MCF 10A (cell line): ENCODE data around the gene CMPK2. TPM values are rescaled to one million over a fixed set of nuclear protein-coding genes. Genes with fewer than 3 reads are reported as not detected.

Source experiments
- BruUV-seq: library from RNA; stranded (reverse); fragments of 400-500 nt; replicated peaks from 2 replicates; lab custom pipeline; 2021; lab: Mats Ljungman, UMichigan
- CTCF ChIA-PET: fragments of 300-600 bp; sonication (Branson Sonifier 250); formaldehyde crosslinking; extraction: SDS; loops from one replicate; lab custom pipeline; 2021; ENCODE audit warnings: antibody characterized with exemption, inconsistent platforms; lab: Yijun Ruan, JAX
- POLR2A ChIA-PET: fragments of 300-600, 350-650 bp; sonication (Branson Sonifier 250); formaldehyde crosslinking; extraction: SDS; loops from one replicate; lab custom pipeline; 2020; ENCODE audit warnings: antibody characterized with exemption, inconsistent platforms; lab: Yijun Ruan, JAX
- DNase-seq: peaks from one replicate; pipeline ENCODE4 v3.0.0-alpha.2; 2018; ENCODE audit not compliant: unreplicated experiment
- H3K27ac Mint-ChIP-seq: one replicate; pipeline ENCODE4 v1.8.0; 2022; ENCODE audit warnings: mild to moderate bottlenecking, low read depth, mixed read lengths; ENCODE audit not compliant: unreplicated experiment
- H3K27me3 Mint-ChIP-seq: one replicate; pipeline ENCODE4 v1.8.0; 2022; ENCODE audit warnings: mixed read lengths; ENCODE audit not compliant: insufficient read depth, unreplicated experiment
- H3K36me3 Mint-ChIP-seq: one replicate; pipeline ENCODE4 v1.8.0; 2022; ENCODE audit warnings: mild to moderate bottlenecking, moderate library complexity, mixed read lengths; ENCODE audit not compliant: insufficient read depth, unreplicated experiment
- H3K4me1 Mint-ChIP-seq: one replicate; pipeline ENCODE4 v1.8.0; 2022; ENCODE audit warnings: mixed read lengths; ENCODE audit not compliant: insufficient read depth, unreplicated experiment
- H3K4me3 Mint-ChIP-seq: one replicate; pipeline ENCODE4 v1.8.0; 2022; ENCODE audit warnings: mild to moderate bottlenecking, moderate library complexity, mixed read lengths; ENCODE audit not compliant: unreplicated experiment
- H3K9me3 Mint-ChIP-seq: one replicate; pipeline ENCODE4 v1.8.0; 2022; ENCODE audit warnings: mixed read lengths; ENCODE audit not compliant: unreplicated experiment
- CTCF ChIP-seq: fragments of 200-600 bp; IDR thresholded peaks from one replicate; pipeline ENCODE4 v1.8.0; 2022; ENCODE audit warnings: antibody characterized with exemption, mild to moderate bottlenecking; ENCODE audit not compliant: unreplicated experiment
- intact Hi-C: fragments of 100-400 bp; cut with micrococcal nuclease; formaldehyde crosslinking; loops from 2 replicates; pipeline ENCODE4 v1.14.1; 2022
- total RNA-seq: library from RNA; stranded (reverse); gene quantifications from 2 replicates; pipeline ENCODE4 v1.2.3, GENCODE V29; 2022

CMPK2 gene
- total RNA-seq, 1 experiment from 2014 or later, result 0.40 TPM

DNA sequence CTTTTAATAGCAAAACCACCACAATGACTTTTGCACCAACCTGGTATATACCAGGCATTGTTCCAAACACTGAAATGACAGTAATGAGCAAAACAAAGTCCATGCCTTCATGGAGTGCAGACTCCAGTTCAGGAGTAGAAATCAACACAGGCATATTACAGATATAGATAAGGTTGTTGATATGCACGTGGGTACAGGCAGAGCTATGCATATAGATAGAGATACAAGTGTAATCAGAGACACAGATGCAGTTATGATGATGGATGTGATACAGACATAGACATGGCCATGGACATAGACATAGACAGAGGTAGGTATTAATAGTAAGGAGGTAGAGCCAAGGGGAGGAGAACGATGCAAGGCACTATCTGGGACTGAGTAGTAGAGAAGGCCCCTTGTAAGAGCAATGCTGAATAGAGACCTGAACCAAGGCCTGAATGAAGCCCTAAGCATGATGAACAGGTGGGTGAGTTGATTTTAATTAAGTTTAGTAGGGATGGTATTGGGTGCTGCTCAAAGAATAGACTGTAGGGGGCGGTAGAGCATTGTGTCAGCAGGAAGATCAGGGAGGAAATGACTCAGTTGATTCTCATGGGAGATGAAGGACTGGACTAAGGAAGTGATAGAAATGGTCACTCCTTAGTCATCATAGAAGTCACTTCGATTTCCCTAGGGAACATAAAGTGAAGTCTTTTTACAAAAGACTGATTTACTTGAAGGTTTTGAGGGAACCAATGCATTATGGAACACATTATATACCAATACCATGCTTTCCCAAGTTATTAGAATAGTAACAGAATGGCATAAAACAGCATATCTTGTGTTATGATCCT lies 39.4 kb downstream of the CMPK2 start:
- peak; percentile 37 for TF ChIP-seq CTCF
- intact Hi-C loops, result loop anchor here (5.0 kb wide), 3 partner anchors 216 to 1834 kb away; no protein-coding TSS in a partner anchor
- no peak overlapping the region for H3K4me3 Mint-ChIP-seq
- no peaks in the 10 kb centered on the region for H3K27me3 Mint-ChIP-seq
- peak; percentile 79 for DNase-seq
- H3K9me3 Mint-ChIP-seq, result peaks cover 16% of the 10 kb centered on the region
- no peaks in the 10 kb centered on the region for H3K36me3 Mint-ChIP-seq
- no peak overlapping the region for H3K27ac Mint-ChIP-seq
- BruUV-seq, result no TSS peak
- ChIA-PET POLR2A (interaction anchor here (0.7 to 1.3 kb wide), 3 partner anchors 32 to 1635 kb away, joined by 3 to 5 read pairs (median 4); no protein-coding TSS in a partner anchor), CTCF (interaction anchor here (0.6 to 1.5 kb wide), 11 partner anchors 9 to 1810 kb away, joined by 3 to 7 read pairs (median 3); no protein-coding TSS in a partner anchor)
- peaks cover 6% of the 10 kb centered on the region for H3K4me1 Mint-ChIP-seq

DNA sequence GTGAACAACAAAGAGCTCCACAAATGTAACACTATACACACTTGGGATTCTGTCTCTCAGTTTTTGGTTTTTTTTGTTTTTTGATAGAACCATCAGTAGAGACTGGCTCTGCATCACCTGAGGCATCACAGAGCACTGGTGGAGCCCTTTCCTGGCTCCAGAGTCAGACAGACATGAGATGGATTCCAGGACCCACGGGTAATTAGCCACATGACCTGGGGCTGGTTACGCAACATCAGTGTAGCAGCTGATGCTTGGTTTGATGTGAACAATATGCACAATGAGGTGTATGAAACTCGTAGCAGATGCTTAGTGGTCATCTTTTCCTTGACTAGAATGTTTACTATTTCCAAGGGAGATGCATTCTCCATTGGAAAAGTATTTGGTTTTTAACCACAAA lies 40.7 kb downstream of the CMPK2 start:
- Mint-ChIP-seq H3K9me3 (peaks cover 3% of the 10 kb centered on the region), H3K36me3 (no peaks in the 10 kb centered on the region), H3K4me1 (peaks cover 6% of the 10 kb centered on the region), H3K4me3 (no peak overlapping the region), H3K27me3 (no peaks in the 10 kb centered on the region), H3K27ac (no peak overlapping the region)
- TF ChIP-seq CTCF, result no peak
- DNase-seq, result peak; percentile 24
- intact Hi-C loops, result loop anchor here (5.0 kb wide), 3 partner anchors 217 to 1833 kb away; no protein-coding TSS in a partner anchor
- POLR2A ChIA-PET, result interaction anchor here (0.9 kb wide), 1 partner anchor 555 kb away, joined by 5 read pairs; no protein-coding TSS in a partner anchor
- no TSS peak for BruUV-seq
- CTCF ChIA-PET, result interaction anchor here (0.6 to 1.4 kb wide), 5 partner anchors 8 to 52 kb away, joined by 3 to 7 read pairs (median 3); no protein-coding TSS in a partner anchor

DNA sequence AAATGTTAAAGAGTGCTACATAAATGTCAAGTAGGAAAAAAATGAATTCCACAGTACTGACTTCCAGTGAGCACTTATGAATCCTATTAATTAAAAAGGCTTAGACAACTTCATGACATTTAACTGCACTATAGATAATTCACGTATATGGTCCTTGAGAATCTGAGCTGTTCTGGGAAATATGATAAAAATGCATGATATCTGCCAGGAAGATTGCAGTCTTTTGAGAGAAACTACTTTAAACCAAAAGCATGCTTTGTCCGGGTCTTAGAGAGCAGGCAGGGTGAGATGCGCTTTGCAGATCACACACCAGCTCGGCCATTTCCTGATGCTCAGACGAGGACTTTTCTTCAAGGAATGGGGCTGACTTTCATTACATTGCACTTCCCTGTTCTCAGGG lies 42.6 kb downstream of the CMPK2 start:
- no peaks in the 10 kb centered on the region for H3K9me3 Mint-ChIP-seq
- H3K36me3 Mint-ChIP-seq, result no peaks in the 10 kb centered on the region
- H3K27me3 Mint-ChIP-seq, result no peaks in the 10 kb centered on the region
- no peak overlapping the region for H3K27ac Mint-ChIP-seq
- H3K4me1 Mint-ChIP-seq, result peaks cover 6% of the 10 kb centered on the region
- no peak for DNase-seq
- intact Hi-C loops, result no loop called here
- CTCF ChIA-PET, result interaction anchor here (0.5 to 0.6 kb wide), 2 partner anchors 339 to 1803 kb away, joined by 3 to 4 read pairs; no protein-coding TSS in a partner anchor
- H3K4me3 Mint-ChIP-seq, result no peak overlapping the region
- POLR2A ChIA-PET, result interaction anchor here (0.6 kb wide), 1 partner anchor 1825 kb away, joined by 3 read pairs; no protein-coding TSS in a partner anchor
- BruUV-seq, result no TSS peak
- no peak for TF ChIP-seq CTCF

DNA sequence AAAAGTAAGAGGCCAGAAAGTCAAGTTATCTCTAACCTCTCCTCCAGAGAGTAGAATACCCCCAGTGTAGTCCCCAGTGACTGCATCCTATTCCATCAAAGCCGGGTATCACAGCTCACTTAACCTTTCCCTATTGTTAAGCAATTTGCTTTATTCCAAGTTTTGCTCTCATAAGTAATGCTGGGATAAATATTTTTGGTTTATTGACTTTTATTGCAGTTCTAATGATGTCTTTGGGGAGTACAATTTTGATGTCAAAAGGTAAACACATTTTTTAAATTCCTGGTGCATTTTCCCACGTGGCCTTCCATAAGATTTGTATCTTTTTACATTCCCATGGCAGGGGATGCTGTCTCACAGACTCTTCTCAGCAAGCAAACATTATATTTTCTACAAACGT lies 43.3 kb downstream of the CMPK2 start:
- Mint-ChIP-seq H3K36me3 (no peaks in the 10 kb centered on the region), H3K27me3 (no peaks in the 10 kb centered on the region), H3K4me3 (no peak overlapping the region), H3K4me1 (peaks cover 6% of the 10 kb centered on the region), H3K9me3 (no peaks in the 10 kb centered on the region), H3K27ac (no peak overlapping the region)
- ChIA-PET CTCF (interaction anchor here (0.6 to 1.4 kb wide), 3 partner anchors 50 to 296 kb away, joined by 4 read pairs; no protein-coding TSS in a partner anchor), POLR2A (interaction anchor here (1.2 kb wide), 1 partner anchor 24 kb away, joined by 3 read pairs; no protein-coding TSS in a partner anchor)
- intact Hi-C loops, result no loop called here
- no peak for TF ChIP-seq CTCF
- no TSS peak for BruUV-seq
- no peak for DNase-seq
